Measurements from ENCODE around the gene MIB2.

MIB2 gene

GRCh38 chr1:1616045-1616790 lies 918 bp downstream of the MIB2 start:
- no peak for DNase-seq

GRCh38 chr1:1616838-1617237 lies 1.5 kb downstream of the MIB2 start:
- DNase-seq = no peak

DNA sequence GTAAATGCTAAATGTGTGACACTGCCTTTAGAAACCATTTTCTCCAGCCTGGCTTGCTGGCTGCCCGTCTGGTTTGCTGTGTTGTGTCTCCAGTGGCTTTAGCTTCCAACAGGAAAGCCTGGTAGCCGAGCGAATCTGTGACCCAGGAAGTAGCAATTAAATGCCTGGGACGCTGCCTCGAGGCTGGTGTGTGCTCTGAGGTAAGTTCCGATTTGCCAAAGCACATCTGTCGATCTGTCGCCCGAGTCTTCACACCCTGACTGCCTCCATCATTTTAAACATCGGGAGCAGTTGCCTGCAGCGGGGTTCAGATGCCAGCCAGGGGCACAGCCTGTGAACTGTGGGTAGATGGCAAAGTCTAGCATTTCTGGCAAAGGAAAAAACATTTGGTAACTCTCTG lies 2.2 kb downstream of the MIB2 start:
- no peak for DNase-seq

- no peak for DNase-seq
Measured at GRCh38 chr1:1617925-1618324, 2.6 kb downstream of the MIB2 start.

DNA sequence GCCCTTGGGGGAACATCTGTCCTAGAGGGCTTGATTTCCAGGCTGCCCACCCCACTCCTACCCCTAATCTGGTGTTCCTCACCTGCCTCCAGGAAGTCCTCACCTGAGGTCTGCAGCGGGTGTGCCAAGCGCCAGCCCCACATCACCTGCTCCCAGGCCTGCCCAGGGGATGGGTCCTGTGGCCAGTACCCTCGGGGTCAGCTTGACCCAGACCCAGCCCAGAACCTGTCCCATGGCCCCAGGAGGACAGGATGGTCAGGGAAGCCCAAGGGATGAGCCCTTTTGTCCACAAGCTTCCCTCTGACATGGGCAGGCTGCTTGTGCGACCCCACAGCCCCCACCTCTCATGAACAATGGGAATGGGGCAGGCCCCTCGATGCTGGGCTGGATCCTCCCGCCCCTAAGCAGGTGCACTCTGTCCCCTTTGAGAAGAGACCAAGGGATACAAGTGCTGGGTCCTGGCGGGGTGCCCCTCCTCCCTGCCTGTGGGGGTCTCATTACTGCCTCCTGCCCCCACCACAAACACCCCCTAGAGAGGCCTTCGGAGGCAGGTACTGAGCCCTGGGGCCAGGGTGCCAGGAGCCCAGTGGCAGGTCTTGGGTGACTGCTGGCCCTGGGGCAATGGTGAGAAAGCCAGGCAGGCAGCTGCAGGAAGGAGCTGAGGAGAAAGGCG lies 3.2 kb downstream of the MIB2 start:
- no peak for DNase-seq

DNA sequence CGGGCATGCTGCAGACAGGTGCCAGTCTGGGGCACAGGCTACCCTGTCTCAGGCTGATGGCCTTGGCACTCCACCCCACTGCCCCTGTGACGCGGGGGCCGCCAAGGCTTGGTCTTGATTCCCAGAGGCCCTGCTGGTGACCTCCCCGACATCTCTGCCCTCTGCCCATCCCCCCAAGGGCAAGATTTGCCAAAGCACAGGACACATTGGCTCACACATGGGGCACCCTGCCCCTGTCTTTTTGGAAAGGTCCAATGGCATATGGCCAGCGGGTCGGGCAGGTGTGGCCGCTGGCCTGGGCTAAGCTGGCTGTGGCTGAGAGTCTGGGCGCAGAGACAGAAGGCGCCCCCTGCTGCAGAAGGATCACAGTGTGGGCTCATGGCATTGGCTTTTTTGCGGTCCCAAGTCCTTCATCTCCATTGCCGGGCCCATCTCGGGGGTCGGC lies 4.6 kb downstream of the MIB2 start:
- no peak for DNase-seq

DNA sequence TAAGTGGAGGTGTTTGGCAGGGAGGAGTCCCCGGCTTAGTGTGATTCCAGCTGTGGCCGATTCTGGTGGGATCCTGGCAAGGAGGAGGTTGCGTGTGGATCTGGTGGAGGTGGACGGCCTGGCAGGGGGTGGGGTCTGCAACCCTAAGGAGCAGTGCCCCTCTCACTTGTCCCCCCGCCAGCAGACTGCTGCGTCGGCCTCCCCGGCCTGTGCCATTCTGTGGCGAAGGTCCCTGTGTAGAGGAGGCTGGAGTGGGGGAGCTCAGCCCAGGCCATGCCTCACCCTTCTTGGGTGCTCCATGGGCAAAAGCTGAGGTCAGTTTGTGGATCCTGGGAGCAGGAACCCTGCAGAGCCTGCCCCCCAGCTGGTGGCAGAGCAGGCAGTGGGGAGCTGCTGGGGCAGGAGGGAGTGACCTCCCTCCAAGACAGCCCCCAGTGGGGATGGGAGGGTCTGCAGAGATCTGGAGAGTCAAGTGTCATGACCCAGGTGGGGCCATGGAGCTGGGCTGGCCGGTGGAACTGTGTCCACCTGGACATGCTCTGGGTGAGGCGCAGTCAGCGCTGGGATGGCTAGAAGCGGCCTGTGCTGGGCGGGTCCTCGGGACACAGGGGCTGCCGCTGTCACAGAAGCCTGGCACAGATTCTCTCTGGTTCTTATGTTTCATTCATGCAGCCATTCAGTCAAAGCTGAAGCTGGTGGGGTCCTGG lies 5.3 kb downstream of the MIB2 start:
- no peak for DNase-seq

DNA sequence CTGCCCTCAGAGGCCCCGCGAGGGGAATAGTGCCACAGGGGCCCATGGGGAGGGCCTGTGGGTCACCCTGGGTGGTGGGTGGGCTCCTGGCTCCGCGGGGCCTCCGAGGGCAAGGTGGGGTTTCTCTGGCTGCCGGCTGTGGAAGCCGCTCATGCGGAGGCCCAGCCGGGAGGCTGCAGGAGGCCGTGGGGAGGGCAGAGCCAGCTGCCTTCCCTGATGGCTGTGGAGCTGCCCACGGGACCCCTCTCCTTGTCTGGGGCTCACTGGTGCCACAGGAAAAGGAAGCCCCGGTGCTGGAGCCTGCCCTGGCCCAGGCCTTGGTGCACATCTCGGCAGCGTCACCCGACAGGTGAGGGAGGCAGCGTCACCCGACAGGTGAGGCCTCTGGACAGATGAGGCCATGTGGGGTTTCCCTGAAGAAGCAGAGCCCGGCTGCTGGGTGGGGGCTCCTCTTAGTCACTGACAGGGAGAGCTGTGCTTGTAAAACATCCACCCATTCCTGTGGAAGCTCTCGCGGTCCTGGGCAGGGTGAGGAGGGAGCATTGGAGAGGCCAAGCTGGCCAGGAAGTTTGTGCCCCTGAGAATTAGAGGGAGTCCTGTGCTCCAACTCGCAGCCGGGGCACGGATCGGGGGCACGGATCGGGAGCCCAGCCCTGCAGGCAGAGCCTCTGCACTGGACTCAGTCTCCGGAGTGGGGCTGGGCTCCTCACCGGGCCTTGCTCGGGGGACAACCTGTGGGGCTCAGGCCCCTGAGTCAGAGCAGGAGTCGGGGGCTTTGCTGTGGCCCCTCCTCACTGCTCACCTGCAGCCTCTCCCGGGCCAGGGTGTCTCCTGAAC lies 6.1 kb downstream of the MIB2 start:
- no peak for DNase-seq

GRCh38 chr1:1622010-1622787 lies 6.9 kb downstream of the MIB2 start:
- no peak for DNase-seq

- no peak for DNase-seq
Measured at GRCh38 chr1:1622788-1623094, 7.4 kb downstream of the MIB2 start.

- DNase-seq = no peak
Measured at GRCh38 chr1:1623181-1623630, 7.9 kb downstream of the MIB2 start.

DNA sequence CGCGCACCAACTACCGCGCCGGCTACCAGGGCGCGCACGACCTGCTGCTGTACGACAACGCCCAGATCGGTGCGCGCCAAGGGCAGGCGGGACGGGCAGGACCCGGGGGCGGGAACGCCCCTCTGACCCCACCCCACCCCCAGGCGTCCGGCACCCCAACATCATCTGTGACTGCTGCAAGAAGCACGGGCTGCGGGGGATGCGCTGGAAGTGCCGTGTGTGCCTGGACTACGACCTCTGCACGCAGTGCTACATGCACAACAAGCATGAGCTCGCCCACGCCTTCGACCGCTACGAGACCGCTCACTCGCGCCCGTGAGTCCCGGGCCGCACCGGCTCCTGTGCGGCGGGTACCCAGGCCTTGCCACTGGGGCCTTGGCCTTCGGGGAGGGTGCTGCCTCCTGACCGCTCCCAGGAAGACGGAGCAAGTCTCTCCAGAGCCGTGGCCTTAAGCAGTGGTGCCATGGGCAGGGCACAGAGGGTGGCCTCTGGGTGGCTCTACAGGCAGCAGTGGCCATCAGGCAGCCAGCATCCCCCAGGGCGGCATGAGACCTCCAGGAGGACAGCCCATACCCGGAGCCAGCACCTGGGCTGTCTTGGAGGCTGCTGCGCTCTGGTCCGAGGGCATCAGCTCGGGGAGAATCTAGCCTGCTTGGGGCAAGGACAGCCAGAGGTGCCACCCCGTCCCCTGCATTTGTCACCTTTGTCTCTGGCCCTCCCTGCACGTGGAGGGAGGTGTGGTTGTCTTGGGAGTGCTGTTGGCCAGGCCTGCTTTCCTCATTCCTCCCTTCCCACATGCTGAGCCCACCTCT lies 8.5 kb downstream of the MIB2 start:
- no peak for DNase-seq

DNA sequence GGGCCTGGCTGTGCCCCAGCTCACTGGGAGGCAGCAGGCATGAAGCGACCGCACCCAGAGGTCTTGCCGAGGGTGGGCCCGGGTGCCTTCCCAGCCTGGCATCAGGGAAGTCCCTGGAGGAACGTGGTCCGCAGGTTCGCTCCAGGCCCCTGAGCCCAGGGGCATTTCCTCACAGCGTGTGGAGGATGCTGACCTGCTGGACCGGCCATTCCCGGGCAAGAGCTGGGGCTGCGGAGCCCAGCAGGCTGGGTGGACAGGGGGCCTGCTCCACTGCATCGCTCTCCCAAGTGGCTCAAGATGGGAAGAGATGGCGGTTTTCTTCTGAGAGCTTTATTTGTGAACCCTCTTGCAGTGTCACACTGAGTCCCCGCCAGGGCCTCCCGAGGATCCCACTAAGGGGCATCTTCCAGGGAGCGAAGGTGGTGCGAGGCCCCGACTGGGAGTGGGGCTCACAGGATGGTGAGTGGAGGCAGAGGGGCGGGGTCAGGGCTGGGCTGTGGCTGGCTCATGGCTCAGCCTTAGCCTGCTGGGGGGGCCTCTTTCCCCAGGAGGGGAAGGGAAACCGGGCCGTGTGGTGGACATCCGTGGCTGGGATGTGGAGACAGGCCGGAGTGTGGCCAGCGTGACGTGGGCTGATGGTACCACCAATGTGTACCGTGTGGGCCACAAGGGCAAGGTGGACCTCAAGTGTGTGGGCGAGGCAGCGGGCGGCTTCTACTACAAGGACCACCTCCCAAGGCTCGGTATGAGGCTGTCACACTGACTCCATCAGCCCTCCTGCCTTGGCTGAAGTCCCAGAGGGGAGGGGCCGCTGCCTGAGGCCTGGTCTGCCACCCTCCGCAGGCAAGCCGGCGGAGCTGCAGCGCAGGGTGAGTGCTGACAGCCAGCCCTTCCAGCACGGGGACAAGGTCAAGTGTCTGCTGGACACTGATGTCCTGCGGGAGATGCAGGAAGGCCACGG lies 9.4 kb downstream of the MIB2 start:
- DNase-seq = no peak

GRCh38 chr1:1625404-1625775 lies 10.1 kb downstream of the MIB2 start:
- DNase-seq = no peak

GRCh38 chr1:1625824-1626206 lies 10.5 kb downstream of the MIB2 start:
- no peak for DNase-seq

GRCh38 chr1:1626207-1627141 lies 11.2 kb downstream of the MIB2 start:
- DNase-seq = no peak

DNA sequence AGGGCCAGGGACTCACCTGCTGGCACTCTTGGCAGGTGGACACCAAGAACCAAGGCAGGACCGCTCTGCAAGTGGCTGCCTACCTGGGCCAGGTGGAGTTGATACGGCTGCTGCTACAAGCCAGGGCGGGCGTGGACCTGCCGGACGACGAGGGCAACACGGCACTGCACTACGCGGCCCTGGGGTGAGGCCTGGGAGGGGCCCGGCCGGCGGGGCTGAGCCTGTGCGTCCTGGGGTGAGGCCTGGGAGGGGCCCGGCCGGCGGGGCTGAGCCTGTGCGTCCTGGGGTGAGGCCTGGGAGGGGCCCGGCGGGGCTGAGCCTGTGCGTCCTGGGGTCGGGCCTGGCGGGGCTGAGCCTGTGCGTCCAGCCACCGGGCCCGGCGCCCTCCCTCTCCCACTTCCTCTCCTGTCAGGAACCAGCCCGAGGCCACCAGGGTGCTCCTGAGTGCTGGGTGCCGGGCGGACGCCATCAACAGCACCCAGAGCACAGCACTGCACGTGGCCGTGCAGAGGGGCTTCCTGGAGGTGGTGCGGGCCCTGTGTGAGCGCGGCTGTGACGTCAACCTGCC lies 12.0 kb downstream of the MIB2 start:
- DNase-seq = no peak

GRCh38 chr1:1627829-1628753 lies 12.8 kb downstream of the MIB2 start:
- no peak for DNase-seq

Measured in NCI-H2227 treated with DMSO at 0.1 percent for 48 hours (cell line).